ENCODE data around the gene TRAF3. TPM values are rescaled to one million over a fixed set of nuclear protein-coding genes. Genes with fewer than 3 reads are reported as not detected.

TRAF3 gene
- total RNA-seq, 6 experiments from 2014 or later: 19.9 to 28.8 (median 22.6) TPM

GRCh38 chr14:102943454-102943853, 166.2 kb downstream of the TRAF3 start:
- H3K36me3 Mint-ChIP-seq (ENCODE audit: low read depth): peaks cover 21% of the 10 kb centered on the region
- peaks cover 8% of the 10 kb centered on the region for H3K27me3 Mint-ChIP-seq (ENCODE audit: insufficient read depth)
- no peaks in the 10 kb centered on the region for H3K9me3 Mint-ChIP-seq

GRCh38 chr14:102943979-102944378, 166.7 kb downstream of the TRAF3 start:
- H3K36me3 Mint-ChIP-seq (ENCODE audit: low read depth): peaks cover 23% of the 10 kb centered on the region
- H3K4me1 Mint-ChIP-seq (ENCODE audit: low read depth): peaks cover 4% of the 10 kb centered on the region
- no peak for TF ChIP-seq CTCF (IDR thresholded peaks at IDR 0.05)
- peaks cover 8% of the 10 kb centered on the region for H3K27me3 Mint-ChIP-seq (ENCODE audit: insufficient read depth)
- H3K27ac Mint-ChIP-seq: no peak overlapping the region
- no peak for DNase-seq
- H3K4me3 Mint-ChIP-seq: no peak overlapping the region
- no peaks in the 10 kb centered on the region for H3K9me3 Mint-ChIP-seq

More at GRCh38 chr14:102943454-102943853, 166.2 kb downstream of the TRAF3 start:
- Mint-ChIP-seq H3K27ac (no peak overlapping the region), H3K4me3 (no peak overlapping the region), H3K4me1 (ENCODE audit: low read depth) (no peaks in the 10 kb centered on the region)
- no peak for DNase-seq
- no peak for TF ChIP-seq CTCF (IDR thresholded peaks at IDR 0.05)

- Mint-ChIP-seq H3K36me3 (ENCODE audit: low read depth) (peaks cover 30% of the 10 kb centered on the region), H3K4me1 (ENCODE audit: low read depth) (peaks cover 11% of the 10 kb centered on the region)
Observed at GRCh38 chr14:102944448-102945330, 167.4 kb downstream of the TRAF3 start.

GRCh38 chr14:102945346-102946130, 168.3 kb downstream of the TRAF3 start:
- Mint-ChIP-seq H3K36me3 (ENCODE audit: low read depth) (peaks cover 29% of the 10 kb centered on the region), H3K27me3 (ENCODE audit: insufficient read depth) (peaks cover 9% of the 10 kb centered on the region), H3K27ac (no peak overlapping the region), H3K4me3 (no peak overlapping the region), H3K9me3 (no peaks in the 10 kb centered on the region), H3K4me1 (ENCODE audit: low read depth) (peaks cover 12% of the 10 kb centered on the region)
- TF ChIP-seq CTCF (IDR thresholded peaks at IDR 0.05): no peak
- DNase-seq: no peak

More at GRCh38 chr14:102944448-102945330, 167.4 kb downstream of the TRAF3 start:
- H3K27me3 Mint-ChIP-seq (ENCODE audit: insufficient read depth): peaks cover 8% of the 10 kb centered on the region
- no peak overlapping the region for H3K4me3 Mint-ChIP-seq
- H3K27ac Mint-ChIP-seq: no peak overlapping the region
- H3K9me3 Mint-ChIP-seq: no peaks in the 10 kb centered on the region
- DNase-seq: no peak
- no peak for TF ChIP-seq CTCF (IDR thresholded peaks at IDR 0.05)

- peaks cover 28% of the 10 kb centered on the region for H3K36me3 Mint-ChIP-seq (ENCODE audit: low read depth)
- H3K9me3 Mint-ChIP-seq: no peaks in the 10 kb centered on the region
- peaks cover 6% of the 10 kb centered on the region for H3K27me3 Mint-ChIP-seq (ENCODE audit: insufficient read depth)
- DNase-seq: no peak
- TF ChIP-seq CTCF (IDR thresholded peaks at IDR 0.05): no peak
- H3K27ac Mint-ChIP-seq: peak overlapping the region; percentile 49
- no peak overlapping the region for H3K4me3 Mint-ChIP-seq
- H3K4me1 Mint-ChIP-seq (ENCODE audit: low read depth): peaks cover 12% of the 10 kb centered on the region
Observed at GRCh38 chr14:102947321-102948103, 170.3 kb downstream of the TRAF3 start.
